GM12864 (cell line): ENCODE data around the gene ZNF101.

Source experiments
- DNase-seq: peaks from one replicate; pipeline ENCODE4 v3.0.0-alpha.2; 2011; ENCODE audit warnings: low read depth
- H3K4me3 ChIP-seq: 2 replicates; pipeline ENCODE4 v1.5.1; 2011; ENCODE audit warnings: mild to moderate bottlenecking, low read depth, low read length, control low read depth
- CTCF ChIP-seq: IDR thresholded peaks from 2 replicates; pipeline ENCODE4 v1.5.1; 2011; ENCODE audit warnings: low read depth, mild to moderate bottlenecking, moderate library complexity, low read length, control low read depth, inconsistent platforms; ENCODE audit errors: missing control alignments

Gene ZNF101

GRCh38 chr19:19627621-19628500, 40.8 kb upstream of the ZNF101 start, which contains the start of gene LPAR2:
Gene LPAR2, minus strand, starts transcription at chr19:19628220. Its CDS starts 945 bp downstream, at chr19:19627275.
- H3K4me3 ChIP-seq = peak within 1 kb of the TSS; percentile 67
- no peak for TF ChIP-seq CTCF
- no peak for DNase-seq

GRCh38 chr19:19628501-19629134, 40.0 kb upstream of the ZNF101 start:
- peak overlapping the region; percentile 67 for H3K4me3 ChIP-seq
- no peak for TF ChIP-seq CTCF
- no peak for DNase-seq

GRCh38 chr19:19630062-19630414, 38.6 kb upstream of the ZNF101 start:
- no peak for DNase-seq
- TF ChIP-seq CTCF = no peak
- no peak overlapping the region for H3K4me3 ChIP-seq

GRCh38 chr19:19630426-19630825, 38.2 kb upstream of the ZNF101 start:
- no peak for DNase-seq
- no peak for TF ChIP-seq CTCF
- H3K4me3 ChIP-seq = no peak overlapping the region

GRCh38 chr19:19631346-19631745, 37.3 kb upstream of the ZNF101 start:
- no peak for DNase-seq
- TF ChIP-seq CTCF = no peak
- H3K4me3 ChIP-seq = no peak overlapping the region

- TF ChIP-seq CTCF = no peak
- no peak for DNase-seq
Measured at GRCh38 chr19:19632661-19633060, 36.0 kb upstream of the ZNF101 start.

More at GRCh38 chr19:19632661-19633060, 36.0 kb upstream of the ZNF101 start:
- no peak overlapping the region for H3K4me3 ChIP-seq
